Testis (tissue), 3 donors: ENCODE data around the gene HIGD1C. TPM values are rescaled to one million over a fixed set of nuclear protein-coding genes. Genes with fewer than 3 reads are reported as not detected.

Source experiments
- DNase-seq: peaks from one replicate; pipeline ENCODE4 v3.0.0-alpha.2; 2019
- H3K27ac ChIP-seq, 2 donors: fragments of 200-600 bp; sonication (generic); one replicate each; pipeline ENCODE4 v1.5.1; 2019
- H3K27me3 ChIP-seq: fragments of 200-600 bp; sonication (generic); one replicate; pipeline ENCODE4 v1.5.1; 2019
- H3K36me3 ChIP-seq: fragments of 200-600 bp; sonication (generic); one replicate; pipeline ENCODE4 v1.5.1; 2017; ENCODE audit warnings: low read depth; ENCODE audit errors: missing control alignments
- H3K4me1 ChIP-seq: fragments of 200-600 bp; sonication (generic); one replicate; pipeline ENCODE4 v1.5.1; 2019
- H3K4me3 ChIP-seq, 2 donors: fragments of 200-600 bp; sonication (generic); one replicate each; pipeline ENCODE4 v1.5.1; 2017 to 2019
- H3K9me3 ChIP-seq: fragments of 200-600 bp; sonication (generic); one replicate; pipeline ENCODE4 v1.5.1; 2017
- CTCF ChIP-seq, 3 experiments: fragments of 450-650 bp in 2 of 3; fragments of 200-600 bp in 1 of 3; sonication (generic) in 1 of 3; IDR thresholded peaks; one replicate each; pipeline ENCODE4 v1.5.1; 2016 to 2019; ENCODE audit warnings: antibody characterized with exemption in 3 of 3, mild to moderate bottlenecking in 2 of 3, moderate library complexity in 1 of 3
- POLR2A ChIP-seq: fragments of 450-650 bp; IDR thresholded peaks from one replicate; pipeline ENCODE4 v1.6.1; 2017; ENCODE audit warnings: antibody characterized with exemption, mild to moderate bottlenecking, moderate library complexity
- WGBS, 2 donors: methylation state at CpG; one replicate each; pipeline ENCODE4 v1.1.5; 2018; 5-methylcytosine and 5-hydroxymethylcytosine counted together
- intact Hi-C: fragments of 100-400 bp; cut with DNase I; formaldehyde crosslinking; loops from one replicate; pipeline ENCODE4 v1.15.1; 2023; ENCODE audit warnings: low total_unique reads
- polyA plus RNA-seq: library from polyadenylated mRNA; stranded (reverse); fragments of 350-450 nt; fragmentation: Illumina TruSeq; extraction: RNeasy Lipid Tissue Mini Kit (QIAGEN cat#74804); gene quantifications from one replicate; pipeline ENCODE4 v1.2.3, GENCODE V29; 2014; ENCODE audit warnings: low read depth, low replicate concordance; ENCODE audit not compliant: insufficient read depth
- total RNA-seq, 2 donors: library from RNA; depleted of rRNA; stranded (reverse); fragments of >200 nt; gene quantifications; one replicate each; pipeline ENCODE4 v1.2.3, GENCODE V29; 2016

The HIGD1C gene
- total and polyA plus RNA-seq, 3 donors from 2014 or later = 3.4 TPM; not detected in 2

- Histone ChIP-seq H3K27ac (peak overlapping the region in 1 of 2 donors; percentile 19), H3K27me3 (no peaks in the 10 kb centered on the region), H3K4me3 (no peak overlapping the region), H3K4me1 (peaks cover 30% of the 10 kb centered on the region), H3K9me3 (no peaks in the 10 kb centered on the region), H3K36me3 (no peaks in the 10 kb centered on the region)
- DNase-seq = no peak
- TF ChIP-seq CTCF (IDR thresholded peaks at IDR 0.05) = no peak
- TF ChIP-seq POLR2A = no peak
- 75 to 83% methylated on average over 6 to 9 of the region's 9 CpGs for WGBS, 2 donors
- intact Hi-C loops = loop anchor here (10.0 kb wide), 1 partner anchor 48 kb away; no protein-coding TSS in a partner anchor
These were observed 15.4 kb upstream of the HIGD1C start for GRCh38 chr12:50936821-50937530.

GRCh38 chr12:50937653-50938052, 14.7 kb upstream of the HIGD1C start:
- TF ChIP-seq POLR2A (no peak), CTCF (IDR thresholded peaks at IDR 0.05) (no peak)
- WGBS, 2 donors = 100% methylated on average over 1 of the region's 1 CpG; no CpG with 5 or more reads in 1 of the 2 donors
- H3K27me3 ChIP-seq = no peaks in the 10 kb centered on the region
- no peak overlapping the region for H3K27ac ChIP-seq
- H3K4me1 ChIP-seq = peaks cover 30% of the 10 kb centered on the region
- no peaks in the 10 kb centered on the region for H3K9me3 ChIP-seq
- no peaks in the 10 kb centered on the region for H3K36me3 ChIP-seq
- intact Hi-C loops = loop anchor here (10.0 kb wide), 1 partner anchor 47 kb away; no protein-coding TSS in a partner anchor
- DNase-seq = no peak
- H3K4me3 ChIP-seq = no peak overlapping the region

- Histone ChIP-seq H3K4me3 (no peak overlapping the region), H3K27ac (no peak overlapping the region), H3K9me3 (no peaks in the 10 kb centered on the region), H3K4me1 (no peaks in the 10 kb centered on the region), H3K27me3 (no peaks in the 10 kb centered on the region), H3K36me3 (no peaks in the 10 kb centered on the region)
- DNase-seq = no peak
- TF ChIP-seq POLR2A (no peak), CTCF (IDR thresholded peaks at IDR 0.05) (no peak)
- 87 to 95% methylated on average over 3 of the region's 3 CpGs for WGBS, 2 donors
- intact Hi-C loops = no loop called here
These were observed 4.3 kb upstream of the HIGD1C start for GRCh38 chr12:50947933-50948626.

GRCh38 chr12:50948798-50949197, 3.5 kb upstream of the HIGD1C start:
- H3K27me3 ChIP-seq = no peaks in the 10 kb centered on the region
- DNase-seq = no peak
- WGBS, 2 donors = 63 to 65% methylated on average over 2 of the region's 4 CpGs
- H3K4me1 ChIP-seq = no peaks in the 10 kb centered on the region
- no peaks in the 10 kb centered on the region for H3K36me3 ChIP-seq
- H3K9me3 ChIP-seq = no peaks in the 10 kb centered on the region
- no peak overlapping the region for H3K27ac ChIP-seq
- intact Hi-C loops = no loop called here
- TF ChIP-seq CTCF (IDR thresholded peaks at IDR 0.05) (no peak), POLR2A (no peak)
- H3K4me3 ChIP-seq = no peak overlapping the region
